ENCODE measurements around the gene AKR7A3.
"Not testable (repeated sequence)": the region's sequence is repeated elsewhere in the genome, so short reads cannot be mapped to it uniquely, and the experiment has no call there.

Gene AKR7A3

GRCh38 chr1:19287436-19288185 is 959 bp downstream of the AKR7A3 start:
- DNase-seq, result no peak

GRCh38 chr1:19285807-19286206 is 2.8 kb downstream of the AKR7A3 start:
- not testable (repeated sequence) for DNase-seq

DNA sequence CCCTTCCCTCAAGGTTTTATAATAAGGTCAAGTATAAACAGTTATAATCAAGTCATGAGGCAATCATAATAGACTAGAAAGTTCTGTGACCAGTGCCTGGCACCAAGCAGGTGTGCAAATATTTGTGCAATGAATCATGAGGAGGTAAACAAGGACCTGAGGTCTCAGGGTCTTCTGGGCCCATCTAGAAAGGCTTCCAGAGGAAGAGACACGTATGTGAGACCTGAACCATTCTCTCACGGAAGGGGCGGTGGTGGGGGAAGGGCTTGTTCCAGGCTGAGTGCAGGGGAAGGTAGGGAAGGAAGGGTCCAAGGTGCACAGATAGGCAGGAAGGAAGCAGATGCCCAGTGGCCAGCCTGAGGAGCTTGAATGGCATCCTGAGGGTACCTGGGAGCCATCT is 3.2 kb downstream of the AKR7A3 start:
- DNase-seq, result not testable (repeated sequence)

GRCh38 chr1:19284881-19285280 is 3.7 kb downstream of the AKR7A3 start:
- no peak for DNase-seq

GRCh38 chr1:19283891-19284290 is 4.7 kb downstream of the AKR7A3 start:
- DNase-seq, result no peak

DNA sequence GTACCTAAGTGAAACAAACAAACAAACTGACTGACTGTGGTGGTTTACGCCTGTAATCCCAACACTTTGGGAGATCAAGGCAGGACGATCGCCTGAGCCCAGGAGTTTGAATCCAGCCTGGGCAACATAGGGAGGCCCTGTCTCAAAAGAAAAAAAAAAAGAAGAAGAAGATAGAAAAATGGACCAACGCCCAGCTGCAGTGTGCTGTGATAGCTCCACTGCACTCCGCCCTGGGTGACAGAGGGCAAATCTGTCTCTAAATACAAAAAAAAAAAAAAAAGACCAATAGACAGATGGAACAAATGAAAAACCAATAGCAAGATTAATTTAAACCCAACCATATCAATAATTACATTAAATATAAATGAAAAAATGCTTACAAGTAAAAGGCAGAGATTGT is 13.9 kb downstream of the AKR7A3 start:
- no peak for DNase-seq

DNA sequence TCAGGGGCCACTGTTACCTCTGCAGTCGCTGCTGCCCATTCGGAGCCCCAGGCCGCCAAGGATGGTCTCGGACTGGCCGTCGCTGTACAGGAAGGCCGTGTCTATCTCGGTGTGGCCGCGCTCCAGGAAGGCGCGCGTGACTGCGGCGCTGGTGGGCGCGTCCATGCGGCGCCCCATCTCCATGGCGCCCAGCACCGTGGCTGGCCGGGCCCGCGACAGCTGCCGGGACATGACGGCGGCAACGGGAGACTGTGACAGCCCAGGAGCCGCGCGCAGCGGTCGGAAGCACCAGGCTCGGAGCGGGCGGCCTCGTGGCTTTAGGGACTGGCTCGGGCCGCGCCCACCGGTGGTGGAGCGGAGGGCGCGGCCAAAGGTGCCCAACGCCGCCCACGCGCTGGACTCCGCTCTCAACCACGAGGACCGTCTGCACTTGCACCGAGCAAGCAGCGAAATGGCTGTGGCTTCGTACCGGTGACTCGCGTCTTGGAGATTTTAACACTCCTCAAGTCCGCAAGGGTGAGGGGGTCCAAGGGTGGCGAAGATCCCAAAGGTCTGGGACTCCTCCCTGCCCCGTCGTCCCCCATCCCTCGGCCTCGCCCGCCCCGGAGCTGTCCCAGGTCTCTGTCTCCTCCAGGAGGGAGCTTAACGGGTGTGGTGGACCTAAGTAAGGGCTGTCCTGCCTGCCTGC is 14.6 kb downstream of the AKR7A3 start:
- not testable (repeated sequence) for DNase-seq

- no peak for DNase-seq
These were observed 15.3 kb downstream of the AKR7A3 start for GRCh38 chr1:19273106-19273843.

DNA sequence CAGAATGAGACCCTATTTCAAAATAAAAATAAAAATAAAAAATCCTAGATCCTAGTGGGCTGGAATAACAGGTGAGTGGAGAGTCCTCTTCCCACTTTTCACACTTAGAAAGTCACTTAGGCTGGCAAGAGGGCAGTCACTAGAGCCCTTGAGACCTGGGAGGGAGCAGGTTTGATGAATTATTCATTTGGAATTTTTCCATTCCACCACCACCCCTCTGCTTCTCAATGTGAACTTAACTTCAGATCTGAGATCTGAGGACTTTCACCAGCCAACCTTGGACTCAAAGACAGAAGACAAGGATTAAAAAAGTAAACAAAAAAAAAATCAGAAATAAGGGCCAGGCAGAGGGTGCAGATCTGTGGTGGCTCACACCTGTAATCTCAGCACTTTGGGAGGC is 16.5 kb downstream of the AKR7A3 start:
- no peak for DNase-seq

DNA sequence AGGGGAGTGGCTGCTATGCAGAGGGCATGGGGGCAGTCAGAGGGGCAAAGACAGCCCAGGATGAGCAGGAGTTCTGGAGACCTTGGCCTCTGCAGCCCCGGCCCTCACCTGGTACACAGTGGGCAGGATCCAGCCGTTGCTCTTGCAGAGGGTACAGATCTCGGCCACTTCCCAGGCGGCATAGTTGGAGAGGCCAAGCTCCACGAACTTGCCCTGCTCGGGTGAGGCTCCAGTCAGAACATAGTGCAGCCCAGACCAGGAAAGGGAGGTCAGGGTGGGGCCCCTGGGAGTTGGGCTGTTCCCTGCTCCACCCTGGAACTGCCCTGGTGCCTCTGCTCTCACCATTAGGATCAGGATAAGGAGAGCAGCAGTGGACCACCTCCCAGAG is 18.2 kb downstream of the AKR7A3 start:
- DNase-seq, result not testable (repeated sequence)

GRCh38 chr1:19269427-19270342 is 18.9 kb downstream of the AKR7A3 start:
- DNase-seq, result not testable (repeated sequence)

DNA sequence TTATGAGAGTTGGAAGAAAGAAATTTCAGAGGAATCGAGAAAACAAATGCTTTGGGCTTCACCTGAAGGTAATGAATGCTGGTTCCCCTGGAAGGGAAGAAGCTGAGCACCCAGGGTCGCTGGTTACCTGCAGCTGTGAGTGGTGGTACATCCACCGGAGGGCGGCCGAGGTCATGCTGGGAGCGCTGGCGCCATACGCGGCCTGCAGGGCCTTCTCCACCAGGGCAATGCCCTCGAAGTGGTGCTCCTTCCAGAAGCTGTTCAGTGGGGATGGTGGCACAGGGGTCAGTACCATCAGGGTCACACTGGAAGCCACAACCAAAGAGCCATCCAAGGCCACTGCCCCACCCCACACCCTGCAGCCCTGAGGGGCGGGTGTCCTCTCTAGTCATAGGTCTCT is 20.1 kb downstream of the AKR7A3 start:
- no peak for DNase-seq

DNA sequence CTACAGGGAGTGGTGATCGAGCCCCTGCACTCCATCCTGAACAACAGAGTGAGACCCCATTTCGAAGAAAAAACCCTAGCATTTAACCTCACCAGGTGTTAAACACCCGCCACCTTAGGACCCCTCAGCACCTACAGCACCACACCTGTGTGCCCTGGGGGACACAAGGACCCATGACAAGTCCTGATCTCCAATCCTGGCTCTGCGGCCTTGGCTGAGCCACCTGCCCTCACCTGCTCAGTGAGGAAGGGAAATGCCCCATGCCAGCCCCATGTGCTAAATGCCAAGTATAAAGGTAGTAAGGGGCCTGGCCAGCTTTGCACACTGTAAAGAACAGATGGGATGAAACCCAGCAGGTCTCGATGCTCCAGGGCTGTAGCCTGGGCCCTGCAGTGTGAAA is 25.8 kb downstream of the AKR7A3 start:
- DNase-seq, result no peak

GRCh38 chr1:19262047-19262446 is 26.5 kb downstream of the AKR7A3 start:
- no peak for DNase-seq

DNA sequence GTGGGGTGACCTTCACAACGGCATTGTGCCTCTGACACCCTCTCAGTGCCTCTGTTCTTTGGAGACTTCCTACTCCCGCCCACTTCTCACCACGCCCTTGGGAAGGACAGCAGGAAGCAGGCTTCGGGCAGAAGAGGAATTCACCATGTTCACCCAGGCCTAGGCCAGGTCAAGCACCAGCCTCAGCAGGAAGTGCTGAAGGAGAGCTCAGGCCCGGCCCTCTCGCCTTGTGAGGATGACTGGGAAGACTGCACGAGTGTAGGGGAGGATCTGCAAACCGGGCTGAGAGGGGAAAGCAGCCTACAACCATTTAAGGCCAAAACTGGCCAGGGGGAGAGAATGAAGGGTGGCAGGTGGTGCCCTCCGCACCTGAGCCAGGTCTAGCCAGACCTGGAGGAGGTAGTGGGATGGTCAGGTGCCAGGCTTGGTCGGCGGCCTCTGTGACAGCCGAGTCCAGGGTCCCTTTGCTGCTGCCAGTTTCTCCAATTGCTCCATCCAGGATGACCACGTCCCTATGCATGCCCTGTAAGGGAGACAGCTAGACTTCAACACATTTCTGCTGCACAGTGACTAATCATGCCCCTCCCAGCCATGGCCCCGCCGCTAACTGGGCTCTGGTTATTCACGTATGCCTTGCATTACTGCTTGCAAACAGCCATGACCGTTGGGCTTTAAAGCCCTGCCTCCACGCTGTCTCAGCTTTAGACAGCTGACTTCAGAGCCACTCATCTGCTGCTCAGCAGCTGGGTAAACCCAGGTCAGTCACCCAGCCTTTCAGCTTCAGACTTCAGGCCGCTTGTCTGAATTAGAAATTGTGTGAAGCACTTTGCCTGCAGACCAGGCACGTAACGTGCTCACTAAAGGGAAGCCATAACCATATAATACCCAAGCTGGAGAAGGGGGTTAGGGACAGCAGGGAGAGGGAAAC is 28.1 kb downstream of the AKR7A3 start:
- DNase-seq, result no peak

DNA sequence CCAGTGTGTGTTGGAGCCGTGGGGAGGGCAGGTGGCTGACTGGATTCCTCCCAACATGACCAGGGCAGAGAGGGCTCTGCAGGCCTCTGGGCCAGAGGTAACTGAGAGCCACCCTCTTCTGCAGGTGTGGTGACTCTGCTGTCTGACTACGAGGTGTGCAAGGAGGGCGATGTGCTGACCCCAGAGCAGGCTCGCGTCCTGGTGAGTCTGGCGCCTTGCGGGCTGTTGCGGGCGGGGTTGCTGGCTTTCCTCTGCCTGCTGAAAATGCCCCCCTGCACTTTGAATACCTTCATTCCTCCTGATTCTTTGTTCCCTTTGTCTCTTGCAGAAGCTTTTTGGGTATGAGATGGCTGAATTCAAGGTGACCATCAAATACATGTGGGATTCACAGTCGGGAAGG is 30.2 kb downstream of the AKR7A3 start:
- no peak for DNase-seq

GRCh38 chr1:19257178-19257914 is 31.2 kb downstream of the AKR7A3 start:
- DNase-seq, result no peak

- DNase-seq, result not testable (repeated sequence)
These were observed 32.3 kb downstream of the AKR7A3 start for GRCh38 chr1:19256301-19256700.

- no peak for DNase-seq
These were observed 33.3 kb downstream of the AKR7A3 start for GRCh38 chr1:19255288-19255687.

GRCh38 chr1:19254416-19254815 is 34.2 kb downstream of the AKR7A3 start:
- no peak for DNase-seq
